Globus pallidus (tissue), 1 donor: ENCODE results near the gene UBXN10.
A peak's percentile ranks its signal among the peaks of the same experiment; 100 is the strongest.

Experiments used
- DNase-seq: peaks from one replicate; pipeline ENCODE4 v3.0.0-alpha.2; 2015; ENCODE audit warnings: low spot score

Gene UBXN10

GRCh38 chr1:20152599-20152930 lies 33.3 kb upstream of the UBXN10 start:
- no peak for DNase-seq

- DNase-seq = peak; percentile 70
These were observed 32.9 kb upstream of the UBXN10 start for GRCh38 chr1:20153000-20153418.

DNA sequence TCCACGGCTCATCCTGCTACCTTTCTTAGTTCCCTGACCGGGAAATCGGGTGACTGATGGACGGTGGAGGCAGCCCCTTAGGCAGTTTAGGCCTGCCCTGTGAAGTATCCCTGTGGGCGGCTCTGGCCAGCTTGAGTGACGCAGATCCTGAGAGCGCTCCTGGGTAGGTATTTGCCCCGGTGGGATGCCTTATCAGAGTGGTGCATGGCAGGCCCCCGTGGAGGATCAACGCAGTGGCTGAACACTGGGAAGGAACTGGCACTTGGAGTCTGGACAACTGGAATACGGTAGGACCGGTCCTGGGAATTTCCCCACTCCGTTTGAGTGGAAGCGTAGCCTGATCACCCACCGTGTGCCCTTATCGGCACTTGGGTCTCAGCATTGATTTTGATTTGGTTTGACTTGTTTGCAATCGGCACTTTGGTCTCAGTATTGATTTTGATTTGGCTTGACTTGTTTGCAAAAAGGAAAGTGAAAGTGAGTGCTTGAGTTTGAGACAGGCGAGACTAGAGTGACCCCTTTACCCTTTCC lies 31.5 kb upstream of the UBXN10 start:
- no peak for DNase-seq

DNA sequence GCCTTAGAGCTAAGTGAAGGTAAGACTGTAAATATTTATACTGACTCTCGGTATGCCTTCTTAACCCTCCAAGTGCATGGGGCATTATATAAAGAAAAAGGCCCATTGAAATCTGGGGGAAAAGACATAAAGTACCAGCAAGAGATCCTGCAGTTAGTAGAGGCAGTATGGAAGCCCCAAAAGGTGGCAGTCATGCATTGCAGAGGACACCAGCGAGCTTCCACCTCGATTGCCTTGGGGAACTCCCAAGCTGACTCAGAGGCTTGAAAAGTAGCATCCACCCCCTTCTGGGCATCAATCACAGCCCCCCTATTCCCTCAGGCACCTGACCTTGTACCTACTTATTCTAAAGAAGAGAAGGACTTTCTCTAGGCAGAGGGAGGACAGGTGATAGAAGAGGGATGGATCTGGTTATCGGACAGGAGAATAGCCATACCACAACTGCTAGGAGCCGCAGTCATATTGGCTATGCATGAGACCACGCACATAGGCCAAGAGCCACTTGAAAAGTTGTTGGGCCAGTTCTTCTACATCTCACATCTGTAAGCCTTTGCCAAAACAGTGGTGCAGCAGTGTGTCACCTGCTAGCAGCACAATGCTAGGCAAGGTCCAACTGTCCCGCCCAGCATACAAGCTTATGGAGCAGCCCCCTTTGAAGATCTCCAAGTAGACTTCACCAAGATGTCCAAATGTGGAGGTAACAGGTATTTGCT lies 27.4 kb upstream of the UBXN10 start:
- no peak for DNase-seq

DNA sequence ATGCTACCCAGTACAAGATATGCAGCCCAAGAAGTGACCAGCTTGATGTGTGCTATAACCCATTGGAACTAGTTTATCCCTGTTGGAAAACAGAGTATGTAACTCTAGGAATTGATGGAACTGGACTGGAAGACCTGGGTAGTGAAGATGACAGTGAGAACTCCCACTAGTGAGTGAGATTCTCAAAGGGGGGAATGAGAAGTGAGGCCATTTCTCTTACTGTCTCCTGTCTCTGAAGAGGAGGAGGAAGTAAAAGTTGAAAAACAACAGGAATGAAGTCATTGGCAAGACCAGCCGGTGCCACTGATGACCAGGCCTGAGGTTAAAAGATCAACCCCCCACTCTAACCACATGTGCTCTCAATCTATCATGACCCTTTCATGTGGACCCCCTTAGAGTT lies 25.9 kb upstream of the UBXN10 start:
- no peak for DNase-seq

- DNase-seq = peak; percentile 54
These were observed 21.1 kb upstream of the UBXN10 start for GRCh38 chr1:20164694-20165202.

GRCh38 chr1:20165522-20165951 lies 20.4 kb upstream of the UBXN10 start:
- DNase-seq = no peak

DNA sequence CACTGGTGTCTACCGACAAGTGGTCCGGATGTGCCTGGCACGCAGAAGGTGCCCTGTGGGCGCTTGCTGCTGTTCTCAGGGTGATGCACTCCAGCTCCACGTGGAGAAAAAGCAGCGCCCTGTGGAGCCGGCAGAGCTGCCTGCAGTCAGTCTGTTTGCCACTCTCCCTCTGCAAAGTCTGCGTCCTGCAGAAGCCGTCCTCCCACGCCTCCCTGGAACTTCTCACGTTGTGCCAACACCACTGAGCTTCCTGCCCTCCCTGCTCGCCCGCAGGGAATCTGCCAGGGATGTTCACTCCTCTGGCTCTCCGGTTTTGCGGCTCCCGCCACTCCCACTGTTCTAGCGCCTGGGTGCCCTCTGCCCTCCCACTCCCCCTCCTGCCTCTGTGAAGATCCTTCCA lies 19.8 kb upstream of the UBXN10 start:
- no peak for DNase-seq

DNA sequence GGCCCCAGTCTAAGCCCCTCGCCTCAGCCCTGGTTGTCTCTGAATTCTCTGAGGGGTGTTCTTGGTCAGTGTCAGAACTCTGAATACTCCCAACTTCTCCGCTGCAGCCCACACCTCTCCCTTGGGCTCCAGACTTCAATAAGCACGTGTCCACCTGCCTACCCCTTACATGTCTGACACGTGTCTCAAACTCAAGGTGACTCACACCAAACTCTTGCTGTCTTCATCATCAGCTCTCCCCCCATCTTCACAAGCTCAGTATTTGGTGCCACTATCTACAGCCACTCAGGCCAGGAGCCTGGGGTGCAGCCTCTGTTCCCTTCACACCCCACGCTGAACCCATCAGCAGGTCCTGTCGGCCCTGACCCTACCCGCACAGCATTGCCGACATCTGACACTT lies 18.8 kb upstream of the UBXN10 start:
- DNase-seq = no peak

- no peak for DNase-seq
These were observed 17.1 kb upstream of the UBXN10 start for GRCh38 chr1:20168564-20169491.

- DNase-seq = no peak
These were observed 16.0 kb upstream of the UBXN10 start for GRCh38 chr1:20169932-20170331.

GRCh38 chr1:20172033-20172590 lies 13.8 kb upstream of the UBXN10 start:
- no peak for DNase-seq

DNA sequence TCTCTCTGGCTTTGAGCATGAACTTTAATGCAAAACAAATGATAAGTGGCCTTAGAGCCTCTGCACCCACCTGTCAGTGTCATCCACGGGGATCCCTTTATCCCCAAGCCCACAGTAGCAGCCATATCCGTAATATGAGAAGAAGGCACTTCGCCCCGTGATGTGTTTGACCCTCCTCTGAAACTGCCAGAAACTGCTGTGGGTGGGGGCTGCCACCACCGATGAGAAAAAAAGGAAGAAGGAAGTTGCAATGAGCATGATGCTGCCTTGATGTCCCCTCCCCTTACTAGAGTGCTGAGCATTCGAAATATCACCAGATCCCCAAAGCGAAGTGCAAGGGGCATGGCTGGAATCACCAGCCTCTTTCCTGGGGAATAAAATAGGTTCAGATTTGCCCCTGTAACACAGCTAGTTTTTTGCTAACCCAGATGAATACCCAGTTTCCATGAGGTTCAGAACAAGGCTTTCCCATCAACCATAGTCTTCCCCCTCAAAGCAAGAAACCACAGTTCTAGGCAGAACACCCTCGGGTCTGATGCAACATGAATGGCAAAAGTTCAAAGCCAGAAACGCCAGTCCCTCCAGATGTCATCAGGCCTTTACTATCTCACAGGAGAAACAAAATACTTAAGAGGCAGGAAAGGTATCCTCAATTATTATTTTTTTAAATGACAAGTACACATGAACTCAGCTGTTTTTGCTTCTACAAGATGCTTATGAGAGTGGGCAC lies 10.8 kb upstream of the UBXN10 start:
- no peak for DNase-seq

DNA sequence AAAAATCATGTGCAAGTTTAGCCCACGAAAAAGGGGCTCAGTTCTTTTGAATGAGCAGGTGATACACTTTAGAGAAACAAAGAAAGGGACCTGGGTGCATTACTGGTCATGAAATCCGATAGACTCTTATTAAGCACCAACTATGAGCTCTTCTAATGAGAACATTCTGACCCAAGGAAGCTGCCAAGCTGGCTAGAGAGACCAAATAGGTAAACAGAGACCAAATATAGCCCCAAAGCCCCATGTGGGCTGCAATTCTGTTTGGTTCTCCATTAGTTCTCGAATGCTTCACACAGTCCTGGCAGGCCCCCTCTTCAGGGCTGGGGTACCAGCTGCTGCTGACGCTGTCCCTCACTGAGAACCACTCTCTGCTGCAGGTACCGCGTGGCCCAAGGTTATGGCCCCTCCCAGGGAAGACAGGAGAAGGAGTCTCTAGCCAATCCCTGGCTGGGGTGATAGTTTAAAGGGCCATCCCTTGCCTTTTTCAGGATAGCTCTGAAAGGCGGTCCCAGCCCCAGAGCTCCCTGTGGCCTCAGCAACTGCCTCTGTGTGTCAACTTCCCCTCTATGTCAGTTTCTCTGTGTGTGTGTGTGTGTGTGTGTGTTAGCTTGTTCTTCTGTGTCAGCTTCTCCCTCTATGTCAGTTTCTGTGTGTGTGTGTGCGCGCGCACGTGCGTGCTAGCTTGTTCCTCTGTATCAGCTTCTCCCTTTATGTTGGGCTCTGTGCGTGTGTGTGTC lies 7.1 kb upstream of the UBXN10 start:
- no peak for DNase-seq

DNA sequence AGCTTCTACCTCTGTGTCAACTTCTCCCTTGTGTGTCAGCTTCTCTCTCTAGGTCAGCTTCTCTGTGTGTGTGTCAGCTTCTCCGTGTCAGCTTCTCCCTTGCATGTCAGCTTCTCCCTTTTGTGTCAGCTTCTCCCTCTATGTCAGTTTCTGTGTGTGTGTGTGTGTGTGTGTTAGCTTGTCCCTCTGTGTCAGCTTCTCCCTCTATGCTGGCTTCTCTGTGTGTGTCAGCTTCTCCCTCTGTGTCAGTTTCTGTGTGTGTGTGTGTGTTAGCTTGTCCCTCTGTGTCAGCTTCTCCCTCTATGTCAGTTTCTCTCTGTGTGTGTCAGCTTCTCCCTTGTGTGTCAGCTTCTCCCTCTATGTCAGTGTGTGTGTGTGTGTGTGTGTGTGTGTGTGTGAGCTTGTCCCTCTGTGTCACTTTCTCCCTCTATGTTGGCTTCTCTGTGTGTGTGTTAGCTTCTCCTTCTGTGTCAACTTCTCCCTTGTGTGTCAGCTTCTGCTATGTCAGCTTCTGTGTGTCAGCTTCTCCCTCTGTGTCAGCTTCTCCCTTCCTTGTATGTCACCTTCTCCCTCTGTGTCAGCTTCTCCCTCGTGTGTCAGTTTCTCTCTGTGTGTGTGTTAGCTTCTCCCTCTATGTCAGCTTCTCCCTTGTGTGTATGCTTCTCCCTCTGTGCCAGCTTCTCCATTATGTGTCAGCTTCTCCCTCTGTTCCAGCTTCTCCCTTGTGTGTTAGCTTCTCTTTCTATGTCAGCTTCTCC lies 6.3 kb upstream of the UBXN10 start:
- no peak for DNase-seq

DNA sequence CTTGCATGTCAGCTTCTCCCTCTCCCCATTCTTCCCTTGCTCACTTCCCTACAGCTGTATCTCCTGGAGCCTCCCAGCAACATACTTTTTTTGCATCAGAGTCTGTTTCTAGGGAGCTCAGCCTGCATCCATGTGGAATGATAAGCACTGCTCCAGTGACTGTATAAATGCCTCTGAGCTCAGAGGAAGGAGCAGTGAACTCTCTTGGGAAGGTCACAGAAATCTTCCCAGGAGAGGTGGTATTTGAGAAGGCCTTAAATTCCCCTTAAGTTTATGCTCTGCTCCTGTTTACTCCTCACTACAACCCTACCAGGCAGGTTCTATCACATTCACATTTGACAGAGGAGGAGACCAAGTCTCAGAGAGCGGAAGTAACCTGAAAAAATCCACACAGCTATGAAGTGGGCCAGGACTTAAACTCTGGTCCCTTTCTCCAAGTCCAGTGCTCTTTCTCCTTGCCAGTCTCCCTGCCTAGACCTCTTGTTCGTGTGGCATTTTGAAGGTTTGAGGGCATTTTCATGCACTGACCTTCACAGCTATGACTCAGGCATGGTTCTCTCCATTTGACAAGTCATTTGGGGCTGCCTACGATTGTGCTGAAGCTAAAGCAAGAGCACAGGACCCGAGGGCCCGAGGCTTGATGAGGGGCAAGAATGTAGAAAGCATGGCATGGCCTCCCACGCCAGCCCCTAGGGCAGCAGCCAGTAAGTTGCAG lies 5.6 kb upstream of the UBXN10 start:
- no peak for DNase-seq

DNA sequence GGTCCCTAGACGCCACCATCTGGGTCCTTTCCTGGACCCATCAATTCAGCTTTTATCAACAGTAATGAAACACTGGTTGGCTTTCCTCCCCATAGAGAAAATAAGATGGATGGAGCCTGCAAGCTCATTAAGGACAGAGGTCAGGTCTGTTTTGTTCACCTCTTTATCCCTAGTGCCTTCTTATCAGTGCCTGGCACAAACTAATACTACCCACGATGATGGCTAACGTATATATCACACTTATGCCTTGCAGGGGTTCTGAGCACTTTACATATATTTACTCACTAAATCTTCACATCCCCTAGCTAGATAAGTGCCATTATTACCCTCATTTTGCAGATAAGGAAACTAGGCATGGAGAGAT lies 5.1 kb upstream of the UBXN10 start:
- DNase-seq = no peak

DNA sequence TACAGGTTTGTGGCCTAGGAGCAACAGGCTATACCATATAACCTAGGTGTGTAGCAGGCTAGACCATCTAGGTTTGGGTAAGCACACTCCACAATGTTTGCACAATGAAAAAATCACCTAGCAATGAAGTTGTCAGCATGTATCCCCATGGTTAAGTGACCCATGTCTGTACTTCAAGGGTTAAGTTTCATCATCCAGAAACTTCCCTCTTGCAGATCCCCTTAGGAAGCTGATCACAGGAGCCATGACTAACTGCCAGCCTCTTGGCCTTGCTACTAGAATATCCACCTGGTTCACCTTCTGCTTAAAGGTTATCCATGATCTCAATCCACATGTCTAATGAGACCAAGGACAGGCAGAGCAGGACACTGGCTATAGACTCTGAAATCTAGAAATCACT lies 3.5 kb upstream of the UBXN10 start:
- DNase-seq = no peak

GRCh38 chr1:20183035-20183434 lies 2.9 kb upstream of the UBXN10 start:
- DNase-seq = no peak
